PC-9 (cell line): Measurements from ENCODE around the gene WNT9A. TPM values are rescaled to one million over a fixed set of nuclear protein-coding genes. Genes with fewer than 3 reads are reported as not detected.

Experiments
- BruUV-seq: library from RNA; stranded (reverse); fragments of 400-500 nt; replicated peaks from 2 replicates; lab custom pipeline; 2021; lab: Mats Ljungman, UMichigan
- CTCF ChIA-PET: fragments of 300-600 bp; sonication (Branson Sonifier 250); formaldehyde crosslinking; loops from one replicate; lab custom pipeline; 2022; ENCODE audit warnings: antibody characterized with exemption; lab: Charles Lee
- POLR2A ChIA-PET: fragments of 300-600 bp; sonication (Branson Sonifier 250); formaldehyde crosslinking; loops from one replicate; lab custom pipeline; 2022; ENCODE audit warnings: antibody characterized with exemption; ENCODE audit not compliant: unreplicated experiment; lab: Charles Lee
- DNase-seq, 2 experiments: peaks; one replicate each; pipeline versions ENCODE4 v3.0.0 to v3.0.0-alpha.2; 2015 to 2022; ENCODE audit warnings: mixed read lengths in 1 of 2
- H2AFZ ChIP-seq: fragments of 200-600 bp; sonication (generic); 2 replicates; pipeline ENCODE4 v1.8.1; 2017; ENCODE audit warnings: antibody characterized with exemption
- H3F3A ChIP-seq: fragments of 200-600 bp; sonication (generic); 2 replicates; pipeline ENCODE4 v1.8.1; 2017; ENCODE audit warnings: antibody characterized with exemption, mild to moderate bottlenecking, low read depth; ENCODE audit not compliant: insufficient read depth
- H3K27ac ChIP-seq: fragments of 200-600 bp; sonication (generic); 2 replicates; pipeline ENCODE4 v1.6.1; 2016; ENCODE audit warnings: mixed run types
- H3K27me3 ChIP-seq: fragments of 200-600 bp; sonication (generic); 2 replicates; pipeline ENCODE4 v1.6.1; 2016; ENCODE audit warnings: low read depth, mixed run types; ENCODE audit not compliant: insufficient read depth
- H3K36me3 ChIP-seq: fragments of 200-600 bp; sonication (generic); 2 replicates; pipeline ENCODE4 v1.6.1; 2016; ENCODE audit warnings: low read depth, mixed run types
- H3K4me1 ChIP-seq: fragments of 200-600 bp; sonication (generic); replicated peaks from 2 replicates; pipeline ENCODE4 v1.6.1; 2016; ENCODE audit warnings: mixed run types; ENCODE audit not compliant: insufficient read depth
- H3K4me2 ChIP-seq: fragments of 200-600 bp; sonication (generic); 2 replicates; pipeline ENCODE4 v1.6.1; 2017; ENCODE audit warnings: mixed run types
- H3K4me3 ChIP-seq: fragments of 200-600 bp; sonication (generic); 2 replicates; pipeline ENCODE4 v1.6.1; 2016; ENCODE audit warnings: mixed run types
- H3K79me2 ChIP-seq: fragments of 200-600 bp; sonication (generic); 2 replicates; pipeline ENCODE4 v1.6.1; 2017; ENCODE audit warnings: low read depth, mixed run types
- H3K9me2 ChIP-seq: fragments of 200-600 bp; sonication (generic); 2 replicates; pipeline ENCODE4 v1.8.1; 2017; ENCODE audit warnings: mild to moderate bottlenecking; ENCODE audit not compliant: insufficient read depth
- H3K9me3 ChIP-seq: fragments of 200-600 bp; sonication (generic); 2 replicates; pipeline ENCODE4 v1.8.1; 2016; ENCODE audit warnings: low read depth; ENCODE audit not compliant: insufficient read depth
- H4K20me1 ChIP-seq: fragments of 200-600 bp; sonication (generic); 2 replicates; pipeline ENCODE4 v1.8.1; 2017; ENCODE audit not compliant: insufficient read depth
- CTCF ChIP-seq: fragments of 200-600 bp; sonication (generic); conservative IDR thresholded peaks from 2 replicates; pipeline ENCODE4 v1.6.1; 2017; ENCODE audit warnings: mixed run types, antibody characterized with exemption, mild to moderate bottlenecking, moderate library complexity
- EZH2 ChIP-seq: fragments of 200-600 bp; sonication (generic); IDR thresholded peaks from 2 replicates; pipeline ENCODE4 v1.8.0; 2017; ENCODE audit warnings: antibody characterized with exemption, low read depth
- intact Hi-C: fragments of 100-400 bp; cut with micrococcal nuclease; formaldehyde crosslinking; loops from one replicate; pipeline ENCODE4 v1.10.0; 2022; ENCODE audit not compliant: unreplicated experiment
- total RNA-seq: library from RNA; stranded (reverse); gene quantifications from 2 replicates; pipeline ENCODE4 v1.2.3, GENCODE V29; 2021

Gene WNT9A
- total RNA-seq, 1 experiment from 2014 or later = 42.4 TPM

DNA sequence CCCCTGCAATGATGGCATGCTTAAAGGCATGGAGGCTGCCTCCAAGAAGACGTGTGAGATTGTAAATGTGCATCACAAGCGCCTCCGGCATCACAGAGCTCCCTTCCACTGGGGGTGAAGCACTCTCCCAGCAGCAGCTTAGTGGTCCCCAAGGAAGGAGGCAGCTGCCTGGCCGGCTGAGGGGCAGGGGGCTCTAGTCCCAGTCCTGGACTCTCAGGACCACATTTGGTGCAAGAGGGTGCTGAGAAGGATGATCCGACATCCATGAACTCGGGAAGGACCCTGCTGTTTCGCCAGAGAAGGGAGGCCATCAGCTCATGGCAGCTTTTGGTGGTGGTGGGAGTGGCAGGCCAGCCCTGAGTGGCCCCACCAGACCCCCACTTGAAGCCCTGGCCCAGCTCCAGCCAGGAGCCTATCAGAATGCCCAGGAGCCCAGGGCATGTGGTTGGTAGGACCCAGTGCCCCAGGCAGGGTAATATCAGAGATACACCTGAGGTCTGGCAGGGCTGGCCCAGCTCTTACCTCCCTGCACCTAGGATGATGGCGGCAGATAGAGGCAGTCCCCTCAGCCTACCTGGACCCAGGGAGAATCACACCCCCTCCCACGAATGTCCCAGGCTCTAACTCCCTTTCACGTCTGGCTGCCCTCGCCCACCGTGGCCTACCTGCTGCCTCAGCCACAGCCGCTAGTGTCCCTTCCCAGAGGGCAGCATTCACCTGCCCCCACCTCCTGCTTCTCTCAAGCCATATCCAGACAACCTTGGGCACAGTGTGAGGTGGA, 2.4 kb upstream of the WNT9A start:
- Histone ChIP-seq H2AFZ (no peak overlapping the region), H3K9me2 (no peaks in the 10 kb centered on the region; the same call in 1 of the 2 replicates), H3K27ac (no peak overlapping the region), H3K4me1 (peaks cover 19% of the 10 kb centered on the region), H3K4me2 (no peak overlapping the region), H3K9me3 (no peaks in the 10 kb centered on the region; the same call in 1 of the 2 replicates), H3F3A (peaks cover 18% of the 10 kb centered on the region; the same call in 1 of the 2 replicates), H3K79me2 (peaks cover 1% of the 10 kb centered on the region; the same call in 1 of the 2 replicates), H3K36me3 (no peaks in the 10 kb centered on the region), H4K20me1 (no peaks in the 10 kb centered on the region), H3K27me3 (0 out of 2 replicates have a peak, but pooled peaks cover under 1% of the 10 kb centered on the region), H3K4me3 (no peak overlapping the region)
- CTCF ChIA-PET = no interaction called here
- no TSS peak for BruUV-seq
- TF ChIP-seq EZH2 = no peak
- no peak for TF ChIP-seq CTCF
- DNase-seq = no peak
- POLR2A ChIA-PET = no interaction called here
- intact Hi-C loops = no loop called here

GRCh38 chr1:227949341-227949921, 1.7 kb upstream of the WNT9A start:
- Histone ChIP-seq H3F3A (peaks cover 18% of the 10 kb centered on the region; the same call in 1 of the 2 replicates), H3K36me3 (no peaks in the 10 kb centered on the region), H3K9me3 (no peaks in the 10 kb centered on the region; the same call in 1 of the 2 replicates), H3K27ac (no peak overlapping the region), H3K4me1 (peaks cover 23% of the 10 kb centered on the region), H4K20me1 (no peaks in the 10 kb centered on the region), H3K27me3 (no peaks in the 10 kb centered on the region), H3K9me2 (no peaks in the 10 kb centered on the region), H2AFZ (no peak overlapping the region), H3K79me2 (peaks cover 8% of the 10 kb centered on the region; the same call in 1 of the 2 replicates), H3K4me3 (no peak overlapping the region), H3K4me2 (no peak overlapping the region)
- TF ChIP-seq CTCF (no peak), EZH2 (no peak)
- intact Hi-C loops = no loop called here
- CTCF ChIA-PET = no interaction called here
- BruUV-seq = TSS peak; percentile 20
- no peak for DNase-seq
- POLR2A ChIA-PET = no interaction called here

DNA sequence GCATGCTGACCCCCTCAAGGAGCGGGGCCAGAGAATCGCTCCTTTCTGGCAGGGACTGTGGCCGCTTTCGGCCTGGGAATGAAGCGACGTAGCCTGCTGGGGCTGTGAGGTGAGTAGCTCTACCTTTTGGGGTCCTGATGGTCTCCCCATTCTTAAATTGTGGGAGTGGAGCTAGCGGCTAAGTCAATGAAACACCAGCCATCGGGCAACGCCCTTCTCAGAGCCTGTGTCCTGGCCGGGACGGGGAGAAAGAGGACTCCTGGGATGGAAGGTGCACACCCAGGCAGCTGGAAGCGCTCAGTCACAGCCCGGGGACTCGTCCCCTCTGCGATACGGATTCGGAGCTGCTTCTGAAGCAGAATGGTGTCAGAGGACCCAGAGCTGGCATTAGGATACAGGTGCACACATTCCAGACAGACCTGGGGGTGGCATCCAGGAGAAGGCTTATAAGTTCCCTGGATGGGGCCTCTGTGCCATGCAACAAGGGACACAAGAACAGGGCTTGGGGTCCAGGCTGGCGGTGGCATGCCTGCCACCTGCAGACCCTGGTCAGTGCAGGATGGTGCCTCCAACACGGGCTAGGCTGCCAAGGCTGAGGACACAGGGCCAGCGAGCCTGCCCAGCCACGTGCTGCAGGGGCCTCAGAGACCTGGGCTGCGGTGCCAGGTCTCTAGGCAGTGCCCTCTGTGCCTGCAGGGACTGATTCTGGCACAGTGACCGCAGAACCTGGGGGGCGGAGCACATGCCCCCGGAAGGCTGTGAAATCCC, 945 bp upstream of the WNT9A start:
- peaks cover 15% of the 10 kb centered on the region for H3K79me2 ChIP-seq
- H4K20me1 ChIP-seq = no peaks in the 10 kb centered on the region
- peaks cover 18% of the 10 kb centered on the region; the same call in 1 of the 2 replicates for H3F3A ChIP-seq
- no peaks in the 10 kb centered on the region for H3K36me3 ChIP-seq
- H3K9me2 ChIP-seq = no peaks in the 10 kb centered on the region
- ChIA-PET CTCF (interaction anchor here (0.6 to 0.8 kb wide), 2 partner anchors 51 to 159 kb away, joined by 3 read pairs; no protein-coding TSS in a partner anchor), POLR2A (interaction anchor here (0.5 to 1.5 kb wide), 7 partner anchors 45 to 1034 kb away, joined by 3 to 12 read pairs (median 4); no protein-coding TSS in a partner anchor)
- H3K9me3 ChIP-seq = no peaks in the 10 kb centered on the region
- no peak overlapping the region for H3K27ac ChIP-seq
- TF ChIP-seq CTCF (no peak), EZH2 (no peak)
- no peaks in the 10 kb centered on the region for H3K27me3 ChIP-seq
- peak overlapping the region; percentile 72 for H3K4me2 ChIP-seq
- H3K4me1 ChIP-seq = peaks cover 23% of the 10 kb centered on the region
- DNase-seq = no peak
- BruUV-seq = no TSS peak
- peak overlapping the region; percentile 57; the same call in 1 of the 2 replicates for H3K4me3 ChIP-seq
- H2AFZ ChIP-seq = peak overlapping the region; percentile 76
- intact Hi-C loops = no loop called here
